Endometrium (tissue), 2 donors: ENCODE data around the gene METAP1D.
"Not testable (repeated sequence)": the region's sequence is repeated elsewhere in the genome, so short reads cannot be mapped to it uniquely, and the experiment has no call there.

Source experiments
- FAIRE-seq: peaks from 2 replicates; lab custom pipeline; 2012; peaks lifted over from hg19 to GRCh38; lab: Jason Lieb, UNC
- donor health status: control.
- donor health status: control.

Gene METAP1D

GRCh38 chr2:171997031-171997430 is 2.7 kb upstream of the METAP1D start:
- not testable (repeated sequence) for FAIRE-seq

GRCh38 chr2:171999161-171999560 is 592 bp upstream of the METAP1D start:
- FAIRE-seq: no peak

DNA sequence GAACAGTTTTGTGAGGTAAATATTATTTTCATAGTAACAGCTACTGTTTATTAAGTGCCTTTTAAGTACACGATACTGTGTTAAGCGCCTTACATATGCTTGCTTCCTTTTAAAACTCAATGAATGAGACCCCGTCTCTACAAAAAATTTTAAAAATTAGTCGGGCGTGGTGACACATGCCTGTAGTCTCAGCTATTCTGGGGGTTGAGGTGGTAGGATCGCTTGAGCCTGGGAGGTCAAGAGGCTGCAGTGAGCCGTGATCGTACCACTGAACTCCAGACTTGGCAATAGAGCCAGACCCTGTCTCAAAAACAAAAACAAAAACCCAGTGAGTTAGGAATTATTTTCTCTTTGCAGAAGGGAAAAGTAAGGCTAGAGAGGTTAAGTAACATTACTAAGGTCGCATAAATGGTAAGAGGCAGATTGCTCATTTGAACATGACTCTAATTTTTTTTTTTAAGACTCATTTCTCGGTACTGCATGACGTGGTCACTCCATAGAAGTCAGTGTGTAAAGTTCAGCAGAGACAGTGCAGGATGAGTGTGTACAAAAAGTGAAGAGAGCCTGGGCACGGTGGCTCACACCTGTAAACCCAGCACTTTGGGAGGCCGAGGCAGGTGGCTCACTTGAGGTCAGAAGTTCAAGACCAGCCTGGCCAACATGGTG is 1.1 kb downstream of the METAP1D start:
- no peak for FAIRE-seq

DNA sequence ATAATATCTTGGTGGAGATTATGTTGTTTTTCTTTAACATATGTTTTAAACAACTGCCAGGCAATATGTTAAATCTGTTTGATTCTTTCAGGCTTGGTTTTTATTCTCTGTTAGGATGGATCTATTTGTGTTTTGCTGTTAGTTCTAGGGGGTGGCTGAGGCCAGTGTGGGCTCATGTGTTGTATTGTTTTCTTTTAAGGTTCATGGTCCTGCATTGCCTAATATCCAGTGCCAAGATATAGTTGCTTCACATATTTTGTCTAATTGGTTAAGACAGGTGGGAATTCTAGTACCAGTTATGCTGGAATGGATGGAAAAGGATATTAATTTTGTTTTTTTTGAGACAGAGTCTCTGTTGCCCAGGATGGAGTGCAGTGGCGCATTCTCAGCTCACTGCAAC is 7.6 kb downstream of the METAP1D start:
- no peak for FAIRE-seq

DNA sequence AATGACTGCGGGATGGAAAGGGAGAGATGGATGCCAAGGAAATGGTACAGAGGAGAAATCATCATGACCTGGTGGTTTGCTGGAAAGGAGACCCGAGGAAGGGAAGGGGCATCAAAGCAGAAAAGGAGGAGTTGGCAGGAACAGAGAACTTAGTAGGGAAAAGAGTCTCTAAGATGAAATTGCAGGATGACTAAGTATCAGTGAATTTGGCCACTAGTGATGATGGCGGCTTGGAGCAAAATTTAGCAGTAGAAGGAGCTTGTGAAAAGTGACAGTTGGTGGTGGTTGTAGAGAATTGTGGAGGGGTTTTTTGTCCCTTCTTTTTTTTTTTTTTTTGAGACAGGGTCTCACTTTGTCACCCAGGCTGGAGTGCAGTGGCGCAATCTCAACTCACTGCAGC is 10.1 kb downstream of the METAP1D start:
- FAIRE-seq: no peak

- FAIRE-seq: no peak
Measured at GRCh38 chr2:172011812-172012575, 12.2 kb downstream of the METAP1D start.

DNA sequence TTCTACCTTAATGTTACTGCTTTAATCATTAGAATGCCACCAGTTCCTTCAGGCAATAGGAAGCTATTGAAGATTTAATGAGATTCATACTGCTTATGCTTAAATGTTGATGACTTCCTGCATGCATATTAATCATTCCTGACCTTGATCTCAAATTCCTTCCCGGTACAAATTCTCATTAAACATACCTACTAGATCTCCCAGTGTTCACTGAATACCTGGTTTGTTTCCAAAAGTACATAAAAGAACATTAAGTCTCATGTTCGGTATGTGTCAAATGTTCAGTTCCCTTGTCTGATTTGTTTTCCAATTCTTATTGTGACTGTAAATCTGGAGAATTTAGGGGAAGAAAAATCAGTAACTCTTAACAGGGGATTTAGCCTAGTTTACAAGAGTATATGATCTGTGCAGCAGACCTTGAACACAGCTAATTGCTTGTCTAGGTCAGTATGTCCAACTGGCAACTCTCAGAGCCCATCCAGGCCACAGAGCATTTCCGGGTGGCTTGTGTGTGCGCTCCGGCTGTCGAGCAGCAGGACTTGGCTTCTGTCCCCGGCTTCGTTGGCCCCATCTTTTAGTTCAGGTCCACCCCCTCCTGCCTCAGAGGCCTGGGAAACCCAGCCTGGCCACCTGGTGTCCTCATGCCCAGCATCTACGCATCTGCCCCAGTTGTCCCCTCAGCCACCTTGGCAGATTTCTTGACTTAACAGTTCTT is 13.1 kb downstream of the METAP1D start:
- no peak for FAIRE-seq

GRCh38 chr2:172013396-172013795 is 13.6 kb downstream of the METAP1D start:
- FAIRE-seq: no peak

GRCh38 chr2:172021074-172021931 is 21.6 kb downstream of the METAP1D start:
- FAIRE-seq: no peak

DNA sequence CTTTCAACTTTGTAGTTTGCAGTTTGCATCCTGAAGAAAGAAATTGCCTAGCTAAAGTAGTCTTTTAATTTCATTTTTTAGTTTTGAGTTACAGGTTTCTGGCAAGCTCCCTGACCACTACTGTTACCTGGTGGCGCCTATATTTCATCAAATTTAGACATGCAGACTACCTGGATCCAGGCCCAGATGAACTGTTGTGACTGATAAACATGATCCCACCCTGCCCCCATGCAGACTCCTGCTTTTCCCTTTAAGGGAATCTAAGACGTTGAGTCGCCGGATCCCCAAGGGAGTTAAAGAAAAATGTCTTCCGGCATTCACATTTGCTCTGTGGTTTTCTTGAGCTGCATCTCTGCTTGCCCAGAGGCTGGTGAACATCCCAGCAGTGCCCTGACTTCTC is 22.2 kb downstream of the METAP1D start:
- no peak for FAIRE-seq

DNA sequence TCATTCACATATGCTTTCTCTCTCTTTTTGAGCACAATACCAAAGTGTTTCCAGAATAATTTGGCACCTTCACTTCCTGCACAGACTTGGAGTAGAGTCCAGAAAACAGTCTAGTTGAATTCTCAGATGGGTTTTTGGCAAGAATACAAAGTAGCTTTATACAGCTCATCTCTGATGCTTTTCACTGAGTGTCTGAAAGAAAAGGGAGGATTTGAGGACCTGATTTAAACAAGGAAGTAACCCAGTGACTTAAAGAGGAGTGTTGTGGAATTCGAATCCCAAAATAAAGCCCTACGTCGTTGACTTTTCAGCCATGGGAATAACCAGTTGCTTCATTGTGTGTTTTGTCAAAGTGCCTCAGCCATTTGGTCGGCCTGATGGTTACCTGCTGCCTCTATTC is 31.8 kb downstream of the METAP1D start:
- FAIRE-seq: no peak

- FAIRE-seq: no peak
Measured at GRCh38 chr2:172038121-172038520, 38.4 kb downstream of the METAP1D start.

DNA sequence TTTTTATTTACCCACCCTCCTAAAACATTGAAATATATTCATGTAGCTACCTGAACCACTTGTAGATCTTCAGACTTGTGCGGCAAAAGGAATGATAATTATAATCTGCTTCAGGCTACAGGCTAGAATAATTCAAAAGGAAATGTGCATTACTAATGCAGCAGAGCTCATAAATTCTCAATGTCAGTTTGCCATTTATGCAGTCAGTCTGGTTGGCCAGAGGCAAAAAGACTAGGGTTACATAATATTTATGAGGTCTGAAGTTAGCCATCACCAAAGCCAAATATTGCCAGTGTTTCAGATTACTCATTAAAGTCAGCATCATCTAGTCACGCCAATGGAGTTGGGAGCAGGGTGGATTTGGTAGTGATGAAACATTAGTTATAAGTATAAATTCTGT is 38.9 kb downstream of the METAP1D start:
- FAIRE-seq: no peak

DNA sequence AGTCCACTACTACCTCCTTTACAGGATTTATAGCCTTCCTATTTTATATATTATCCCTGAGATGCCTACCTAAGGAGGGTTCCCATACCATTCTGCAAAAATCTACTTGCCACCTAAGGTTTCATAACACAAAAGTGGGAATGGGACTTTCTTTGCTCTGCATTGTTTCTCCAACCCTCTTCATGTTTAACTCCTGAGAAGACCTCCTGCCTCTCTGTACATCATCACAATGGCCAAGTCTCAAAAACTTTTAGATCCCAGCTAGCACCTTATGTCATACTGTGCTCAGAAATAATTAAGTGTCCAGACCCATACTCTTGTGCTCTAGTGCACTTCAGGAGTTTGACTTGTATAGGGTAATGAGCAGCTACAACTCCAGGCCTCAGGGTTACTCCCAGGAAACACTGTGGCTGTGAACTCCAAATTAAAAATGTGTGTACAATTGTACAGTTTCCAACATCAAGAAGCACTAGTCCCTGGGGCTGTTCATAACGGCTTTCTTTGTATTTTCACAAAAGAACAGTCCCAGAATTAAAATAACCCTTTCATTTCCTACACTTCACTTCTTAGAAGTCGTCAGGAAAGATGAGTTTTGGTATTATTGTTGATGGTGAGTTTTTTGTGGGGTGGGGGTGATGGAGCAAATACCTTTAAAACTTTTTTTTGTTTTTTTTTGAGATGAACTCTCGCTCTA is 39.4 kb downstream of the METAP1D start:
- no peak for FAIRE-seq

- no peak for FAIRE-seq
Measured at GRCh38 chr2:172040311-172040710, 40.6 kb downstream of the METAP1D start.

DNA sequence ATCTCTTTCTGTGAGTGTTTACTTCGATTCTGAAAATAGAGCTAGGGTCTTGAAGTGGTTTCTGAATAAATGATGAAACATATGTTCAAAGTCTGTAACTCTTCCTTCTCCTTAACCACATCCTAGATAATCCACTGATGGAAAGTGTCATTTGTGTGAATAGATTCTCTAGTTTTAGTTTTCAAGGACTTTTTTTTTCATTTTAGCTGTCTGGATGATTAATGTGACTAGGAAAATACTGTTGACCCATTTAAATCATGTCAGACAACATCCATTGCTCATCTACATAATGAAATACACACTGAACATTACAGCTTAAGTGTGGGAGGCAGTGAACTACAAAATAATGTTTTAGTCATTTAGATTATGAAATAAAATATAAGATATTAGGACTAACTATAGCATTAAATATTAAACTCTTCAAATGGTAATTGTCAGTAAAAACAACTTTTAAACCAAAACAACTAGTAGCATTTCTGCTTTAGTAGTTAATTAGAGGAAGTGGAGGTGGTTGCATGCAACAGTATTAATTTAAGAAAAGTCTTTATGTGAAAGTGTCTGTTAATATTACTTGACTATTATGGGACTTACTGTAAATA is 46.4 kb downstream of the METAP1D start:
- no peak for FAIRE-seq

DNA sequence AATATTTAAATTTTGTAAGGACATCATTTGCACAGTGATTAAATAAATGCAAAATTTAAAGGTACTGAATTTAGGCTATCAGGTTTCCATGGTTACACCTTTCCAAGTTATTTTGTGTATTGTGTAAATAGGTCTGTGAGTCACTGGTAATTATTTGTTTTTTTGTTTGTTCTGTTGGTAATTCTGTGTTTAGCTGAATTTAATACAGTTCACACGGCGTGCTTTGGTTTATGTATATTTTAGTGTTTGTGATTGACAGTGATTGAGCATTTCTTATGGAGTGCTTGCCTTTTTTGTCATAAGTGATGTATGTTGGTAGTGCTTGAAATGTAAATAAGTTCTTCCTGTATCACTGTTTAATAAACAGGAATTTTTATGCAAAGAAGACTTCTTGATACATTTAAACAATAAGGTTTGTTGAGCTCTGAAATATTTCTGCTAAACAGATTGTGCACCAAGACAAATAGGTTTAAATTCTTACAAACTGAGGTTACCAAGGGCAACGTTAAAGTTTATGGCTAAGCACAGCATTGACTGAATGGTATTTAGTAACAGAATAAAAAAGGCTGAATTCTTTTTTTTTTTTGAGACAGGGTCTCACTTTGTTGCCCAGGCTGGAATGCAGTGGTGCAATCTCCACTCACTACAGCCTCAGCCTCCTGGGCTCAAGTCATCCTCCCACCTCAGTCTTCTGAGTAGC is 47.3 kb downstream of the METAP1D start:
- no peak for FAIRE-seq

GRCh38 chr2:172047566-172048507 is 48.1 kb downstream of the METAP1D start:
- no peak for FAIRE-seq
